ENCODE measurements around the gene RXRA.

RXRA gene

DNA sequence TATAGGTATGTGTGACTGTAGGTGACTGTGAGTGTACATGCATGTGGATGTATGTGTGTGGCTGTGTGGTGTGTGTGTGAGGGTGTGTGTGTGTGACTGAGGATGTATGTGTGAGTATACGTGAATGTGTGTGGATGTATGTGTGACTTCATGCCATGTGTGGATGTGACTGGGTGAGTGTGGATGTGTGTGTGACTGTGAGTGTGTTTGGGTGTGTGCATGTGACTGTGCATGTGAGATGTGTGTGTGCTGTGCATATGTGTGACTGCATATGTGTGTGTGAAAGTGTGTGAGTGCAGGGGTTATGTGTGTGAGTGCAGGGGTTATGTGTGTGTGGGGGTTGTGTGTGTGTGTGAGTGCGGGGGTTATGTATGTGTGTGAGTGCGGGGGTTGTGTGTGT, 42.3 kb downstream of the RXRA start:
- no peak for DNase-seq (ENCODE audit: low read depth in 2 of 2)

DNA sequence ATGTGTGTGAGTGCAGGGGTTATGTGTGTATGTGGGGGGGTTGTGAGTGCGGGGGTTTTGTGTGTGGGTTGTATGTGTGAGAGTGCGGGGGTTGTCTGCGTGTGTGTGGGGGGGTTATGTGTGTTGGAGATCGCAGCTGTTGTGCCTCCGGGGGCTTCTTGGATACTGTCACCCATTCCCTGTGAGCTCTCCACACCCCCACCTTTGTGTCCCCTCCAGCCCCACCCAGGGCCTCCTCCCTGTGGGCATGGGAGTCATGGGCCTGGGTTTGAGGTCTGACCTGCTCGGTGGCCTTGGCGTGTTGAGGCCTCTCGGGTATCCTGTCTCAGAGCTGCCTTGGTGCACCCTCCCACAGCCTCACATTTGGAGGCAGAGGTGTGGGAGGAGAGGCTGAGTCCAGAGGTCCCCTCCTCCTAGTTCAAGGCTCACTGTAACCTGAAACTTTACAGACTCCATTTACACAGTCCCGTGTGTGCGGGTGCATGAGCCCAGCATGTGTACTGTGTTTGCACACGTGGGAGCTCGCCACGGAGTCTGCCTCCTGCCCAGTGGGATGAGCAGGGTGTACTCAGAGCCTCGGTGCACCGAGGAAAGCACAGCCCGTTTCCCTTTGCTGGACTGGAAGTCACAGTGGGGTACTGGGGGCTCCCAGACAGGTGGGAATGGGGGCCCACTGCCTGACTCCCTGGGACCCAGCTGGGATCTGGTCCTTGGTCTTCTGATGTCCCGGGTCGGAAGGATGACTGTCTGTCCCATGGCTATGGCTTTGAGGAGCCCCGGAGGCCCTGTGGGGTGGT, 43.4 kb downstream of the RXRA start:
- no peak for DNase-seq (ENCODE audit: low read depth in 2 of 2)

GRCh38 chr9:134370213-134370492, 43.9 kb downstream of the RXRA start:
- no peak for DNase-seq (ENCODE audit: low read depth in 2 of 2)

- DNase-seq (ENCODE audit: low read depth in 2 of 2), result no peak
Observed at GRCh38 chr9:134370638-134371037, 44.4 kb downstream of the RXRA start.

DNA sequence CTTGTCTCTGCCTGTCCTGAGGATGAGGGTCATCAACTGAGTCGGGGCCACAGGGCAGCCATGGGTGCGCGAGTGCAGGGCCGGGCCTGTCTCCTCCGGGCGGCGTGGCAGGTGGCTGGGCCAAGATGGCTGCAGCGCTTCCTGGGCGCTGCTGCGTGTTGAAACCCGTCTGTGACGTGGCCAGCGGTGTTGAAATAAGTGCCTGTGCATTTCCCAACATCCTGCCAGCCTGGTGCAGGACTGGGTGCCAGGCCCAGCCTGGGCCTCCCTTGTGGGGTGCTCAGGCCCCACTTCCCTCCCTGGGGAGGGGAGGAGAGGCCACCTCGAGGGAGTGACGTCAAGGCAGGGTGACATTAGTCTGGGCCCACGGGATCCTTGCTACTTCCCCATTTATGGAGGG, 45.5 kb downstream of the RXRA start:
- DNase-seq (ENCODE audit: low read depth in 2 of 2), result no peak

GRCh38 chr9:134372581-134373267, 46.5 kb downstream of the RXRA start:
- DNase-seq (ENCODE audit: low read depth in 2 of 2), result no peak

- no peak for DNase-seq (ENCODE audit: low read depth in 2 of 2)
Observed at GRCh38 chr9:134373269-134373668, 47.0 kb downstream of the RXRA start.

DNA sequence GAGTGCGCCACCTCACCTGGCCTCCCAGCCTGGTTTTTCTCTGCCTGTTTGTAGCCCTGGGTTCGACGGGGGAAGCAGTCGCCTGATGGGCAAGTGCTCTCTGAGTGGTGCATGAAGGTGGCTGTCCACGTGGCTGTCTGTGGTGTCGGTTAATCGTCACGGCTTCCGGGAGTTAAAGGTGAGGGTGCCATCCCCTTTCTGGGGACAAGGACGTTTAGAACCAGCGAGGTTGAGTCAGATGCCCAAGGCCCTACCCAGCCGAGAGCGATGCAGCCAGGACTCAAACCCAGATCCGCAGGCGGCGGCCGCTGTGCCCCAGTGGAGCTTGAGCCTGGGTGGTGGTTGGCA, 47.7 kb downstream of the RXRA start:
- no peak for DNase-seq (ENCODE audit: low read depth in 2 of 2)

- DNase-seq (ENCODE audit: low read depth in 2 of 2), result no peak
Observed at GRCh38 chr9:134374301-134375010, 48.2 kb downstream of the RXRA start.

DNA sequence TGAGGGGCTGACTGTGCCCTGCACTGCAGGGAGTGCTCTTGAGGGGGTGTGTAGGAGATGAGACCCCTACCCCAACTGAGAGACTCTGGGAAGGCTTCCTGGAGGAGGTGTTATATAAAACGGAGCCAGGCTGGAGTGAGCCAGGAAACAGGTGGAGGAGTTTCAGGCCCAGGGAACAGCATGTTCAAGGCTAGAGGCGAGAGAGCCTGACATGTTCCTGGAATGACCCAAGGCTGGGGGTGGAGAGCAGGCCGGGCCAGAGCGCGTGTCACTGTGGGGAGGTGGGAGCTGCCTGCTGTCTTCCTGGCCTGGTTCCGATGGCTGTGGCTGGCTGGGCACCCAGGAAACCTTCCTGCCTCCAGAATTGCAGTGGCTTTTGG, 48.7 kb downstream of the RXRA start:
- DNase-seq (ENCODE audit: low read depth in 2 of 2), result no peak

- DNase-seq (ENCODE audit: low read depth in 2 of 2), result no peak
Observed at GRCh38 chr9:134375430-134376385, 49.5 kb downstream of the RXRA start.

- DNase-seq (ENCODE audit: low read depth in 2 of 2), result no peak
Observed at GRCh38 chr9:134376386-134377142, 50.3 kb downstream of the RXRA start.

- DNase-seq (ENCODE audit: low read depth in 2 of 2), result no peak
Observed at GRCh38 chr9:134377143-134377484, 50.9 kb downstream of the RXRA start.

DNA sequence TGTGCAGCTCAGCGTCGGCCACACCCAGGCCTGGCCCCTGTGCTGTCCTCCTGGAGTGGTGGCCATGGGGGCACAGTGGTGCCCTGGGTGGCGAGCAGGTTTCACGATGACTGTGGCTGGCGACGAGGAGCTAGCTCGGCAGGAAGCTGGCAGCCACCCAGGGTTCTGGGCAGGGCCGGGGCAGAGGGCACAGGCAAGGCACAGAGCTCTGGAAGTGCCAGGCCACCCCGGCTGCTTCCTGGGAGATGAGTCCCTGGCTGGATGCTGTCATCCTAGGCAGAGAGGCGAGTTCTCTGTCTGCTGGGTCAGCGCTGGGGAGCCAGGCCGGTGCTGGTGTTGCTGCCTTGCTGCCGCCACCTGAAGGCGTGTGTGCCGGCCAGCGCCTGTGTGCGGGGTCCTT, 51.7 kb downstream of the RXRA start:
- no peak for DNase-seq (ENCODE audit: low read depth in 2 of 2)

DNA sequence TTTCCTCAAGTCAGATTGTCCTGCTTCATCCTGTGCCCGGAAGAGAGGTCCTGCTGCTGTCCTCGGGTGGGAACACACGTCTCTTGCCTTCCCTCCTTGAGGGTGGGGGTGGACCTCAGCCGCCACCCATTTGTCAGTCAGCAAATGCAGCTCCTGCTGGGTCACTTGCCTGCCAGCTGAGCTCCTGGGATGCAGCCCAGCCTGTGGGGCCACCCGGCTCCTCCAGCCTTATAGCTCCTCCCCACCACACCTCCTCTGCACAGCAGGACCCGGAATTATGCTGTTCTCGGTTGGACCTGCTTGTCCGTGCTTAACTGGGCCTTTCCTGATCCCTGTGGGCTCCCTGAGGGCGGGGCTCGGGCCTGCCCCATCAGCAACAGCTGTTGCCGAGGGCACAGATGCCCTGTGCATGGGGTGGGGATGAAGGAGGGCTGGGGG, 52.7 kb downstream of the RXRA start:
- no peak for DNase-seq (ENCODE audit: low read depth in 2 of 2)

GRCh38 chr9:134379831-134380365, 53.6 kb downstream of the RXRA start:
- DNase-seq (ENCODE audit: low read depth in 2 of 2), result no peak

DNA sequence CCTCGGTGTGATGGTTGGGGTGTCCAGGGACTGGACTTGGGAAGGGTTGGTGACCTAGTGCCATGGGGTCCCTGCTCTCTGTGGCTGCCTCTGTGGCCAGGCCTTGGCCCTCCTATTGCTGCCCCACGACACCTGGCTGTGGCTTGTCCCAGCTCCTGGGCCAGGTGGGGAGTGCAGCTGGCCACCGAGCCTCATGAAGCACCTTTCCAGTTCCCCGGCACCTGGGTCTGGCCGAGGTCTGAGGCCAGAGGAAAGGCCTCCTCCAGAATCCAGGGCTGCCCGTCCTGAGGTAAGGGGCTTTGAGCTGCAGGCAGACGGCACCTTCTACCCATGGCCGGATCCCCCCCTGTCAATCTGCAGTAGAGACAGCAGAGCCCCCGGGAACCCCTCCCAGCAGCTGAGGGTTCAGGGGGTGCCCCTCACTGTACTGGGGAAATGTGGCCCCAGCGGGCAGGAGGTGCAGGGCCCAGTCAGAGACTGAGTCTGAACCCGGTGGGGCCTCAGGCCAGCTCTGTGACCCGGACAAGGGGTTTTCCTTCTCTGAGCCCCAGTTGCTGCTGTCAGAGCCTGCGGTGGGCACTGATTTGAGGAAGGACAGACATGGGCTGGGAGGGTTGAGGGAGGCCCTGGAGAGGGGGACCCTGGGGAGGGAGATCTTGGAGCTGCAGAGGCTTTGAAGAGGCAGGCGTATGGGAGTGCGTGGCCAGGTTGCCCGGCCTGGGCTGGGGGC, 54.5 kb downstream of the RXRA start:
- no peak for DNase-seq (ENCODE audit: low read depth in 2 of 2)

GRCh38 chr9:134381272-134381661, 55.0 kb downstream of the RXRA start:
- DNase-seq (ENCODE audit: low read depth in 2 of 2), result no peak

DNA sequence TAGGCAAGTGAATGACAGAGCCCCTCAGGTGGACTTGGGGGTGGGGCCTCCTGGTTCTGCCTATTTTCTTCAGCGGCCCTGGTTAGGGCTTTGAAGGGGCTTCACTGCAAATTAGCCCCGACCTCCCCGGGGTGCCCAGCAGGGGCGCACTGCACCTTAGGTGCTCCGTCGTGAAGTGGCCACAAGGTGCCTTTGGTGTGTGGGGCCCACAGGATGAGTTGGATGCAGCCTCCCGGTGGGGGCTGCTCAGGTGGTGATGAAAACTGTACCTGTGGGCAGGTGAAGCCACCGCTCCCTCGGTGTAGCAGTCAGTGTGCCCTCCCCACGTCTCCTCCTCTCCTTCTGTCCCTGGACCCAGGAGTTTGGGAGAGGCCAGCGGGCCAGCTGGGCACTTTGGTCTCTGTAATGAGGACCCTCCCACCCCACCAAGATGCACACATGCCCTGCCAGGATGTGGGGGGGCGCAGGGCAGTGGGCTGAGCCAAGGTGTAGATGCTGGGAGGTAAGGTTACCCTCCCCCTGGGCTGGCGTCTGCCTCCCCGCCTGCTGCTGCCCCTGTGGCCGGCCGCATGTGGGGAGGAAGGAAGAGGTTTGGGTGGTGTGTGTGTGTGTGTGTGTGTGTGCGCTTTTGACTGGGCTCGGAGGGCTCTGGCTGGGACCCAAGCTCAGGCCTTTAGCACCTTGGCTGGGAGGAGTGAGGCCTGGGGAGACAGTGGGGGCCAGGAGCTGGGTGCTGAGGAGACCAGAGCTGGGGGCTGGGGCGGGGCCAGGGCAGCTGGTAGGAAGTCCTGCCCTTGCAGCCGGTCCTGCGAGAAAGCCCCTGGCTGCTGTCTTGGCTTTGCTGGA, 55.6 kb downstream of the RXRA start:
- no peak for DNase-seq (ENCODE audit: low read depth in 2 of 2)
